B cell (primary cell): ENCODE results near the gene TAF1C. TPM values are rescaled to one million over a fixed set of nuclear protein-coding genes. Genes with fewer than 3 reads are reported as not detected.

Experiments used
- ATAC-seq: fragments of 200-7000 bp; cut with Tn5 transposase; one replicate; pipeline ENCODE4 v1.10.0; 2021; ENCODE audit warnings: low read depth, mild to moderate bottlenecking, moderate number of reproducible peaks, moderate library complexity
- CTCF ChIA-PET: fragments of 350-600 bp; sonication (Branson Sonifier 250); formaldehyde crosslinking; loops from one replicate; lab custom pipeline; 2021; ENCODE audit warnings: antibody characterized with exemption, inconsistent platforms; lab: Charles Lee
- POLR2A ChIA-PET: fragments of 350-600 bp; sonication (Branson Sonifier 250); formaldehyde crosslinking; loops from one replicate; lab custom pipeline; 2021; ENCODE audit warnings: antibody characterized with exemption; lab: Charles Lee
- DNase-seq: peaks from one replicate; pipeline ENCODE4 v3.0.0; 2013
- H2AFZ ChIP-seq: 2 replicates; pipeline ENCODE4 v1.6.1; 2012; ENCODE audit warnings: mild to moderate bottlenecking, low read depth, low read length; ENCODE audit not compliant: insufficient read depth, poor library complexity, severe bottlenecking
- H3K27ac ChIP-seq, 2 donors: 1 replicate in 1 of 2; 2 replicates in 1 of 2; pipeline ENCODE4 v1.5.1; 2012 to 2013; ENCODE audit warnings: low read length in 2 of 2, mild to moderate bottlenecking in 2 of 2, moderate library complexity in 1 of 2
- H3K27me3 ChIP-seq, 4 experiments: fragments of 200-600 bp in 1 of 4; sonication (generic) in 1 of 4; replicated peaks in 1 of 4; 1 replicate in 2 of 4; 2 replicates in 2 of 4; pipeline versions ENCODE4 v1.6.1 to v1.7.0; 2013 to 2016; ENCODE audit warnings: low read length in 3 of 4, mild to moderate bottlenecking in 2 of 4, mixed read lengths in 1 of 4, moderate library complexity in 1 of 4; ENCODE audit not compliant: insufficient read depth in 4 of 4, control insufficient read depth in 3 of 4; ENCODE audit errors: control extremely low read depth in 1 of 4
- H3K36me3 ChIP-seq, 2 experiments: replicated peaks in 1 of 2; 1 replicate in 1 of 2; 2 replicates in 1 of 2; pipeline versions ENCODE4 v1.6.1 to v1.7.1; 2013; ENCODE audit warnings: low read length in 1 of 2; ENCODE audit not compliant: insufficient read depth in 2 of 2, control insufficient read depth in 1 of 2; ENCODE audit errors: control extremely low read depth in 1 of 2, extremely low read depth in 1 of 2
- H3K4me1 ChIP-seq, 2 donors: fragments of 200-600 bp in 1 of 2; sonication (generic) in 1 of 2; 1 replicate in 1 of 2; 2 replicates in 1 of 2; pipeline versions ENCODE4 v1.5.1 to v1.6.1; 2013 to 2017; ENCODE audit warnings: low read length in 2 of 2; ENCODE audit not compliant: control insufficient read depth in 2 of 2, insufficient read depth in 2 of 2
- H3K4me2 ChIP-seq: replicated peaks from 2 replicates; pipeline ENCODE3; 2012; ENCODE audit warnings: mild to moderate bottlenecking, low read depth, low read length; ENCODE audit not compliant: poor library complexity, severe bottlenecking
- H3K4me3 ChIP-seq, 5 experiments: fragments of 200-600 bp in 1 of 5; sonication (generic) in 1 of 5; 1 replicate in 3 of 5; 2 replicates in 2 of 5; pipeline versions ENCODE4 v1.5.1 to v1.7.0; 2011 to 2016; ENCODE audit warnings: low read length in 4 of 5, mild to moderate bottlenecking in 4 of 5, low read depth in 2 of 5, control low read depth in 1 of 5, moderate library complexity in 1 of 5; ENCODE audit not compliant: insufficient read depth in 1 of 5; ENCODE audit errors: control extremely low read depth in 1 of 5, extremely low read depth in 1 of 5
- H3K79me2 ChIP-seq: fragments of 200-600 bp; sonication (generic); one replicate; pipeline ENCODE4 v1.6.0; 2016; ENCODE audit warnings: low read length; ENCODE audit not compliant: control insufficient read depth, insufficient read depth
- H3K9ac ChIP-seq: fragments of 200-600 bp; sonication (generic); 2 replicates; pipeline ENCODE4 v1.6.1; 2017; ENCODE audit warnings: mild to moderate bottlenecking, low read length, moderate library complexity
- H3K9me3 ChIP-seq, 3 donors: one replicate each; pipeline versions ENCODE4 v1.6.1 to v1.7.1; 2013; ENCODE audit warnings: low read length in 2 of 3; ENCODE audit not compliant: control insufficient read depth in 2 of 3, insufficient read depth in 1 of 3; ENCODE audit errors: control extremely low read depth in 1 of 3
- H4K20me1 ChIP-seq: 2 replicates; pipeline ENCODE4 v1.6.0; 2012; ENCODE audit warnings: mild to moderate bottlenecking, low read length; ENCODE audit not compliant: insufficient read depth, control insufficient read depth, poor library complexity, severe bottlenecking
- H3K27ac Mint-ChIP-seq: one replicate; pipeline ENCODE4 v1.8.0; 2021; ENCODE audit warnings: mixed read lengths
- H3K27me3 Mint-ChIP-seq: one replicate; pipeline ENCODE4 v1.8.0; 2021; ENCODE audit warnings: mixed read lengths
- H3K4me1 Mint-ChIP-seq: one replicate; pipeline ENCODE4 v1.8.0; 2021; ENCODE audit warnings: mixed read lengths
- H3K4me3 Mint-ChIP-seq: one replicate; pipeline ENCODE4 v1.8.0; 2021; ENCODE audit warnings: mixed read lengths
- H3K9me3 Mint-ChIP-seq: one replicate; pipeline ENCODE4 v1.8.0; 2022; ENCODE audit warnings: mixed read lengths; ENCODE audit not compliant: insufficient read depth
- EZH2 ChIP-seq: IDR thresholded peaks from 2 replicates; pipeline ENCODE4 v1.6.1; 2012; ENCODE audit warnings: borderline replicate concordance, low read depth, mild to moderate bottlenecking, moderate library complexity, low read length; ENCODE audit not compliant: insufficient read depth, poor library complexity, severe bottlenecking
- WGBS: methylation state at CpG from one replicate; pipeline ENCODE4 v1.1.5; 2013; ENCODE audit warnings: missing lambda C conversion rate; ENCODE audit not compliant: insufficient coverage; 5-methylcytosine and 5-hydroxymethylcytosine counted together
- intact Hi-C: fragments of 100-400 bp; cut with micrococcal nuclease; formaldehyde crosslinking; loops from one replicate; pipeline ENCODE4 v1.10.0; 2022
- polyA plus RNA-seq: library from polyadenylated mRNA; depleted of rRNA; stranded (reverse); fragments of >200 nt; gene quantifications from 2 replicates; pipeline ENCODE4 v1.2.3, GENCODE V29; 2012
- total RNA-seq, 2 donors: library from RNA; stranded (reverse); fragments of 120-200 nt in 1 of 2; gene quantifications; 1 replicate in 1 of 2; 2 replicates in 1 of 2; pipeline versions ENCODE4 v1.2.3 to v1.2.4, GENCODE V29; 2013 to 2022
- TF ChIP-seq, protein P1 (sequence below): fragments of 200-600 bp; IDR thresholded peaks from one replicate; pipeline ENCODE4 v1.8.0; 2022; ENCODE audit warnings: antibody characterized with exemption, mild to moderate bottlenecking

TAF1C gene
- total and polyA plus RNA-seq, 2 donors (not counting 1 experiment from before 2014, with no cell fraction given): 115 to 125 TPM

DNA sequence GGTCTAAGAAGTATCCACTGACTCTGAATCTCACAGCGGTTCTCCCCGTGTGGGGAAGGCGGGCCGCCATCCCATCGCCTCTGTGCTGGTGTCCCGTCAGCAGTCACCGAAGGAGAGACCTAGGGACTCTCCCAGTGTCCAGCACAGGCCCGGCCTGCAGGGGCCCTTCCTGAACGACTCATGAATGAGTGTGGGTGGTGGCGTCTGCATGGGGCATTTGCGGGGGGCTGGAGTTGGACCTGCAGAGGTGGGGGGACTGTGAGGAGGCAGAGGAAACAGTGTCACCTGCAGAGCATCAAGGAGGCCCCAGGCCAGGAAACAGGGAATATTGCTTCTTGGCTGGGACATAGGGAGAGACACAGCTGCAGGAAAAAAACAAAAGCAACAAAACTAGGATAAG lies 42.6 kb upstream of the TAF1C start:
- Histone ChIP-seq H3K79me2 (no peaks in the 10 kb centered on the region), H3K4me1 (no peaks in the 10 kb centered on the region), H3K27ac (no peak overlapping the region), H3K4me2 (no peak overlapping the region), H3K4me3 (no peak overlapping the region), H4K20me1 (no peaks in the 10 kb centered on the region), H3K36me3 (no peaks in the 10 kb centered on the region), H3K9ac (no peak overlapping the region), H3K9me3 (no peaks in the 10 kb centered on the region), H2AFZ (no peak overlapping the region), H3K27me3 (peaks cover 0 to 6% (median 0%) of the 10 kb centered on the region in 4 experiments)
- CTCF ChIA-PET: no interaction called here
- TF ChIP-seq, protein P1, sequence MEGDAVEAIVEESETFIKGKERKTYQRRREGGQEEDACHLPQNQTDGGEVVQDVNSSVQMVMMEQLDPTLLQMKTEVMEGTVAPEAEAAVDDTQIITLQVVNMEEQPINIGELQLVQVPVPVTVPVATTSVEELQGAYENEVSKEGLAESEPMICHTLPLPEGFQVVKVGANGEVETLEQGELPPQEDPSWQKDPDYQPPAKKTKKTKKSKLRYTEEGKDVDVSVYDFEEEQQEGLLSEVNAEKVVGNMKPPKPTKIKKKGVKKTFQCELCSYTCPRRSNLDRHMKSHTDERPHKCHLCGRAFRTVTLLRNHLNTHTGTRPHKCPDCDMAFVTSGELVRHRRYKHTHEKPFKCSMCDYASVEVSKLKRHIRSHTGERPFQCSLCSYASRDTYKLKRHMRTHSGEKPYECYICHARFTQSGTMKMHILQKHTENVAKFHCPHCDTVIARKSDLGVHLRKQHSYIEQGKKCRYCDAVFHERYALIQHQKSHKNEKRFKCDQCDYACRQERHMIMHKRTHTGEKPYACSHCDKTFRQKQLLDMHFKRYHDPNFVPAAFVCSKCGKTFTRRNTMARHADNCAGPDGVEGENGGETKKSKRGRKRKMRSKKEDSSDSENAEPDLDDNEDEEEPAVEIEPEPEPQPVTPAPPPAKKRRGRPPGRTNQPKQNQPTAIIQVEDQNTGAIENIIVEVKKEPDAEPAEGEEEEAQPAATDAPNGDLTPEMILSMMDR: no peak
- TF ChIP-seq EZH2: no peak
- WGBS: 97% methylated on average over 11 of the region's 11 CpGs
- no peak overlapping the region for H3K27ac Mint-ChIP-seq
- POLR2A ChIA-PET: no interaction called here
- H3K27me3 Mint-ChIP-seq: peaks cover 28% of the 10 kb centered on the region
- no peaks in the 10 kb centered on the region for H3K9me3 Mint-ChIP-seq
- intact Hi-C loops: no loop called here
- no peaks in the 10 kb centered on the region for H3K4me1 Mint-ChIP-seq
- DNase-seq (no peak), ATAC-seq (no peak)
- H3K4me3 Mint-ChIP-seq: no peak overlapping the region

- Histone ChIP-seq H3K79me2 (no peaks in the 10 kb centered on the region), H3K4me3 (no peak overlapping the region), H3K36me3 (no peaks in the 10 kb centered on the region), H2AFZ (no peak overlapping the region), H3K27ac (no peak overlapping the region), H4K20me1 (no peaks in the 10 kb centered on the region), H3K9me3 (no peaks in the 10 kb centered on the region), H3K27me3 (peaks cover 0 to 6% (median 0%) of the 10 kb centered on the region in 4 experiments), H3K4me1 (no peaks in the 10 kb centered on the region), H3K9ac (no peak overlapping the region), H3K4me2 (no peak overlapping the region)
- ChIA-PET CTCF (no interaction called here), POLR2A (no interaction called here)
- Mint-ChIP-seq H3K27me3 (peaks cover 28% of the 10 kb centered on the region), H3K4me1 (no peaks in the 10 kb centered on the region), H3K4me3 (no peak overlapping the region), H3K27ac (no peak overlapping the region), H3K9me3 (no peaks in the 10 kb centered on the region)
- DNase-seq (no peak), ATAC-seq (no peak)
- 35% methylated on average over 16 of the region's 18 CpGs for WGBS
- no peak for TF ChIP-seq EZH2
- TF ChIP-seq, protein P1: no peak
- intact Hi-C loops: no loop called here
Observed at GRCh38 chr16:84228256-84228838, 41.5 kb upstream of the TAF1C start.
